ENCODE results near the gene MRPL47.

MRPL47 gene

DNA sequence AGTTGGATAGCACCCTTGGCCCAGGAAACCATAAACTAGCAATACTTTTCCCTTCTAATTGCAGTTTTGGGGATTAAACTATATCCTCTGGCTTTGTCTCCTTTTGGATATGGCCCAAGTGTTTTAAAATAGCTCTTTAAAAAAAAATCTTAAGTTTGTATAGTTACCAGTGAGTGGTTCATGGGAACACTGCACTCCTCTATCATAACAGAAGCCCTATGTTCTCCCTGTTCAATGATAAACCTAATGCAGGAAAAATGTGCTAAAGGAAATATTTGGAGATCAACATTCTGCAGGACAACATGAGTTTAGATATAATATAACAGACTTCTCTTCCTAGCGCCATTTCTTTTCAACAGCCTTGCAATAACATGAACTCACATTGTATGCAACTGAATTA is 13.1 kb downstream of the MRPL47 start:
- TF ChIP-seq, protein P1, sequence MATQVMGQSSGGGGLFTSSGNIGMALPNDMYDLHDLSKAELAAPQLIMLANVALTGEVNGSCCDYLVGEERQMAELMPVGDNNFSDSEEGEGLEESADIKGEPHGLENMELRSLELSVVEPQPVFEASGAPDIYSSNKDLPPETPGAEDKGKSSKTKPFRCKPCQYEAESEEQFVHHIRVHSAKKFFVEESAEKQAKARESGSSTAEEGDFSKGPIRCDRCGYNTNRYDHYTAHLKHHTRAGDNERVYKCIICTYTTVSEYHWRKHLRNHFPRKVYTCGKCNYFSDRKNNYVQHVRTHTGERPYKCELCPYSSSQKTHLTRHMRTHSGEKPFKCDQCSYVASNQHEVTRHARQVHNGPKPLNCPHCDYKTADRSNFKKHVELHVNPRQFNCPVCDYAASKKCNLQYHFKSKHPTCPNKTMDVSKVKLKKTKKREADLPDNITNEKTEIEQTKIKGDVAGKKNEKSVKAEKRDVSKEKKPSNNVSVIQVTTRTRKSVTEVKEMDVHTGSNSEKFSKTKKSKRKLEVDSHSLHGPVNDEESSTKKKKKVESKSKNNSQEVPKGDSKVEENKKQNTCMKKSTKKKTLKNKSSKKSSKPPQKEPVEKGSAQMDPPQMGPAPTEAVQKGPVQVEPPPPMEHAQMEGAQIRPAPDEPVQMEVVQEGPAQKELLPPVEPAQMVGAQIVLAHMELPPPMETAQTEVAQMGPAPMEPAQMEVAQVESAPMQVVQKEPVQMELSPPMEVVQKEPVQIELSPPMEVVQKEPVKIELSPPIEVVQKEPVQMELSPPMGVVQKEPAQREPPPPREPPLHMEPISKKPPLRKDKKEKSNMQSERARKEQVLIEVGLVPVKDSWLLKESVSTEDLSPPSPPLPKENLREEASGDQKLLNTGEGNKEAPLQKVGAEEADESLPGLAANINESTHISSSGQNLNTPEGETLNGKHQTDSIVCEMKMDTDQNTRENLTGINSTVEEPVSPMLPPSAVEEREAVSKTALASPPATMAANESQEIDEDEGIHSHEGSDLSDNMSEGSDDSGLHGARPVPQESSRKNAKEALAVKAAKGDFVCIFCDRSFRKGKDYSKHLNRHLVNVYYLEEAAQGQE (IDR thresholded peaks at IDR 0.05; ENCODE audit: insufficient replicate concordance, low read depth) = no peak
- TF ChIP-seq SPI1 (IDR thresholded peaks at IDR 0.05; ENCODE audit: borderline replicate concordance, low read depth) (no peak), POLR2AphosphoS5 (IDR thresholded peaks at IDR 0.05; ENCODE audit: low read depth) (no peak), CTCF (IDR thresholded peaks at IDR 0.05; ENCODE audit: insufficient read depth, low read length) (no peak), GABPA (IDR thresholded peaks at IDR 0.05; ENCODE audit: low read depth) (no peak)
- no peak for DNase-seq (ENCODE audit: low read depth in 1 of 2, low spot score in 1 of 2)
- no peak overlapping the region for H3K27ac ChIP-seq (replicated peaks)
- no peak overlapping the region for H3K4me3 ChIP-seq (replicated peaks; ENCODE audit: insufficient read depth, low read length)
- no peaks in the 10 kb centered on the region for H3K27me3 ChIP-seq (ENCODE audit: insufficient read depth, poor library complexity, severe bottlenecking)

DNA sequence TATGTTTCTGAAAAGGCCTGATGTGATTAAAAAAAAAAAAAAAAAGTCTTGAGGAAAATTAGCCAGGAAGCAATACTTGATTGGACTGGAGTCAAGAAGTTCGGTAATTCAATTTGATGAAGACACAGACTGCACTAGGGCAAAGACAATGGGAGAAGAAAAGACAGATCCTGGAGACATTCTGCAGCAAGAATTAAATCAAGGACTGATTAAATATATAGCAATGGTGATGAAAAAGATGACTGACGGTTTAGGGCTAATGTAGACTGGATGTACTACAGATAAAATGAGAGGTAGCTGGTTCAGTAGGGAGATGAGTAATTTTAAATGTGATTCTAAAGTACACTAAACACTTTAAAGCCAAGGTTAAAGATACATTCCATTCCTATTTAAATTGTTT is 13.8 kb downstream of the MRPL47 start:
- DNase-seq (ENCODE audit: low read depth in 1 of 2, low spot score in 1 of 2) = no peak
- Histone ChIP-seq H3K4me3 (replicated peaks; ENCODE audit: insufficient read depth, low read length) (no peak overlapping the region), H3K27me3 (ENCODE audit: insufficient read depth, poor library complexity, severe bottlenecking) (no peaks in the 10 kb centered on the region), H3K27ac (replicated peaks) (no peak overlapping the region)
- no peak for TF ChIP-seq SPI1 (IDR thresholded peaks at IDR 0.05; ENCODE audit: borderline replicate concordance, low read depth)
- no peak for TF ChIP-seq CTCF (IDR thresholded peaks at IDR 0.05; ENCODE audit: insufficient read depth, low read length)
- no peak for TF ChIP-seq POLR2AphosphoS5 (IDR thresholded peaks at IDR 0.05; ENCODE audit: low read depth)
- TF ChIP-seq, protein P1 (IDR thresholded peaks at IDR 0.05; ENCODE audit: insufficient replicate concordance, low read depth) = no peak
- no peak for TF ChIP-seq GABPA (IDR thresholded peaks at IDR 0.05; ENCODE audit: low read depth)

DNA sequence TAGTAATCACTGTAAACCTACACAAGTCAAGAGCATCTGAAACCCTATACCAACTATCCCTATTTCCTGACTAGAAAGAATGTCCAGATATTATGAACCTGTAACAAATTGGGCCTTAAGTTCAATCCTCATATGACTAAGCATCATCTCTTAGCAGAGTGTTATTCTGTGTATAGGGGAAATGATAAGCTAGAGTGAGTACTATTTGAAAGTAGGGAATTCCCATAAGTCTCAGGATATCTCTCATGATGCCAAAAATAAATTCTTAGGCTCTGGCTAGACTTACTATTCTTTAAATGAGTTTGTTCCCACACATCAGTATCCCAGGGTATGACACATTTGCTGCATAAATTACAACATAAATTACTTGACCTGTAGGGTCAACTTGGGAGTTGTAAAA is 15.3 kb downstream of the MRPL47 start:
- DNase-seq (ENCODE audit: low read depth in 1 of 2, low spot score in 1 of 2) = no peak
- TF ChIP-seq GABPA (IDR thresholded peaks at IDR 0.05; ENCODE audit: low read depth) (no peak), POLR2AphosphoS5 (IDR thresholded peaks at IDR 0.05; ENCODE audit: low read depth) (no peak), SPI1 (IDR thresholded peaks at IDR 0.05; ENCODE audit: borderline replicate concordance, low read depth) (no peak), CTCF (IDR thresholded peaks at IDR 0.05; ENCODE audit: insufficient read depth, low read length) (no peak)
- TF ChIP-seq, protein P1 (IDR thresholded peaks at IDR 0.05; ENCODE audit: insufficient replicate concordance, low read depth) = no peak

More for the DNA sequence above, 15.3 kb downstream of the MRPL47 start:
- Histone ChIP-seq H3K27ac (replicated peaks) (no peak overlapping the region), H3K4me3 (replicated peaks; ENCODE audit: insufficient read depth, low read length) (no peak overlapping the region), H3K27me3 (ENCODE audit: insufficient read depth, poor library complexity, severe bottlenecking) (no peaks in the 10 kb centered on the region)

All from HL-60 (cell line).